WTC11 (cell line): Measurements from ENCODE around the gene TRIM23. TPM values are rescaled to one million over a fixed set of nuclear protein-coding genes. Genes with fewer than 3 reads are reported as not detected.

ENCODE experiments used
- ATAC-seq: fragments of 200-7000 bp; cut with Tn5 transposase; 2 replicates; pipeline ENCODE4 v1.10.0; 2021; ENCODE audit warnings: mild to moderate bottlenecking, moderate library complexity
- CTCF ChIA-PET: fragments of 300-600 bp; sonication (Branson Sonifier 250); formaldehyde crosslinking; loops from one replicate; lab custom pipeline; 2021; ENCODE audit warnings: antibody characterized with exemption; lab: Charles Lee
- POLR2A ChIA-PET: fragments of 350-600 bp; sonication (Branson Sonifier 250); formaldehyde crosslinking; loops from one replicate; lab custom pipeline; 2021; ENCODE audit warnings: antibody characterized with exemption; lab: Charles Lee
- DNase-seq: peaks from one replicate; pipeline ENCODE4 v3.0.0; 2021; ENCODE audit warnings: low spot score
- H3K27ac Mint-ChIP-seq: 2 replicates; pipeline ENCODE4 v1.8.0; 2021; ENCODE audit warnings: mixed read lengths
- H3K27me3 Mint-ChIP-seq: 2 replicates; pipeline ENCODE4 v1.8.0; 2021; ENCODE audit warnings: low read depth, mild to moderate bottlenecking, moderate library complexity, mixed read lengths
- H3K36me3 Mint-ChIP-seq: 2 replicates; pipeline ENCODE4 v1.8.0; 2021; ENCODE audit warnings: mixed read lengths
- H3K4me1 Mint-ChIP-seq: 2 replicates; pipeline ENCODE4 v1.8.0; 2022; ENCODE audit warnings: mixed read lengths
- H3K4me3 Mint-ChIP-seq: 2 replicates; pipeline ENCODE4 v1.8.0; 2021; ENCODE audit warnings: mild to moderate bottlenecking, moderate library complexity, mixed read lengths
- H3K9me3 Mint-ChIP-seq: 2 replicates; pipeline ENCODE4 v1.8.0; 2021; ENCODE audit warnings: mixed read lengths
- AR ChIP-seq: fragments of 250-450 bp; sonication (Bioruptor Pico); IDR thresholded peaks from 2 replicates; pipeline ENCODE4 v1.9.0; 2021; ENCODE audit warnings: mild to moderate bottlenecking
- GABPB1 ChIP-seq: sonication (generic); formaldehyde crosslinking; IDR thresholded peaks from 2 replicates; pipeline ENCODE4 v1.8.1; 2023; ENCODE audit warnings: mild to moderate bottlenecking, missing genetic modification reagents
- GTF2I ChIP-seq: fragments of 250-450 bp; sonication (Bioruptor Pico); conservative IDR thresholded peaks from 2 replicates; pipeline ENCODE4 v1.4.0; 2021; ENCODE audit warnings: mild to moderate bottlenecking
- IRF1 ChIP-seq: sonication (generic); formaldehyde crosslinking; IDR thresholded peaks from 2 replicates; pipeline ENCODE4 v1.8.0; 2023; ENCODE audit warnings: missing genetic modification reagents
- IRF2 ChIP-seq: sonication (generic); formaldehyde crosslinking; IDR thresholded peaks from 2 replicates; pipeline ENCODE4 v1.8.0; 2022; ENCODE audit warnings: low read depth, missing genetic modification reagents, borderline replicate concordance
- JAZF1 ChIP-seq: fragments of 250-450 bp; sonication (Bioruptor Pico); IDR thresholded peaks from 2 replicates; pipeline ENCODE4 v1.9.0; 2021; ENCODE audit warnings: moderate library complexity, mild to moderate bottlenecking, inconsistent platforms
- JUN ChIP-seq: sonication (generic); formaldehyde crosslinking; IDR thresholded peaks from 2 replicates; pipeline ENCODE4 v1.8.0; 2023; ENCODE audit warnings: mild to moderate bottlenecking, missing genetic modification reagents
- MYBL2 ChIP-seq: sonication (generic); formaldehyde crosslinking; IDR thresholded peaks from 2 replicates; pipeline ENCODE4 v1.8.1; 2023; ENCODE audit warnings: mild to moderate bottlenecking, moderate library complexity, missing genetic modification reagents
- NFYB ChIP-seq: sonication (generic); formaldehyde crosslinking; conservative IDR thresholded peaks from 2 replicates; pipeline ENCODE4 v1.8.0; 2022; ENCODE audit warnings: low read depth, missing genetic modification reagents
- NR2C2 ChIP-seq: sonication (generic); formaldehyde crosslinking; IDR thresholded peaks from 2 replicates; pipeline ENCODE4 v1.8.0; 2022; ENCODE audit warnings: mild to moderate bottlenecking, missing genetic modification reagents
- SMAD4 ChIP-seq: sonication (generic); formaldehyde crosslinking; IDR thresholded peaks from 2 replicates; pipeline ENCODE4 v1.8.0; 2022; ENCODE audit warnings: mild to moderate bottlenecking, missing genetic modification reagents
- SOX15 ChIP-seq: fragments of 250-450 bp; sonication (Bioruptor Pico); IDR thresholded peaks from 2 replicates; pipeline ENCODE4 v1.9.0; 2021; ENCODE audit warnings: mild to moderate bottlenecking
- SP1 ChIP-seq: sonication (generic); formaldehyde crosslinking; conservative IDR thresholded peaks from 2 replicates; pipeline ENCODE4 v1.8.1; 2022; ENCODE audit warnings: missing genetic modification reagents
- TEAD1 ChIP-seq: sonication (generic); formaldehyde crosslinking; IDR thresholded peaks from 2 replicates; pipeline ENCODE4 v1.8.0; 2022; ENCODE audit warnings: mild to moderate bottlenecking, missing genetic modification reagents
- ZNF138 ChIP-seq: sonication (generic); formaldehyde crosslinking; conservative IDR thresholded peaks from 2 replicates; pipeline ENCODE4 v1.8.1; 2022; ENCODE audit warnings: mild to moderate bottlenecking, moderate library complexity, missing genetic modification reagents
- ZNF281 ChIP-seq: sonication (generic); formaldehyde crosslinking; IDR thresholded peaks from 2 replicates; pipeline ENCODE4 v1.8.0; 2023; ENCODE audit warnings: mild to moderate bottlenecking, missing genetic modification reagents
- total RNA-seq: library from RNA; stranded (reverse); gene quantifications from 3 replicates; pipeline ENCODE4 v1.2.3, GENCODE V29; 2021
- TF ChIP-seq, protein P1 (sequence below): fragments of 250-450 bp; sonication (Bioruptor Pico); IDR thresholded peaks from 2 replicates; pipeline ENCODE4 v1.9.0; 2021; ENCODE audit warnings: moderate library complexity, mild to moderate bottlenecking, inconsistent platforms, borderline replicate concordance
- TF ChIP-seq, protein P2 (sequence below): sonication (generic); formaldehyde crosslinking; IDR thresholded peaks from 2 replicates; pipeline ENCODE4 v1.8.0; 2022; ENCODE audit warnings: mild to moderate bottlenecking, missing genetic modification reagents

The TRIM23 gene
- total RNA-seq, 1 experiment from 2014 or later: 11.8 TPM

GRCh38 chr5:65539827-65540226 lies 84.3 kb downstream of the TRIM23 start:
- no peaks in the 10 kb centered on the region for H3K27me3 Mint-ChIP-seq
- CTCF ChIA-PET: no interaction called here
- TF ChIP-seq NR2C2 (CRISPR knock-in tag) (no peak), NFYB (no peak), JUN (CRISPR knock-in tag) (no peak), AR (CRISPR knock-in tag) (no peak), ZNF138 (no peak), GTF2I (CRISPR knock-in tag) (no peak), SMAD4 (CRISPR knock-in tag) (no peak), SOX15 (no peak), GABPB1 (no peak), TEAD1 (CRISPR knock-in tag) (no peak), JAZF1 (CRISPR knock-in tag) (no peak), MYBL2 (CRISPR knock-in tag) (no peak), SP1 (CRISPR knock-in tag) (no peak), ZNF281 (CRISPR knock-in tag) (no peak), IRF2 (CRISPR knock-in tag) (no peak), IRF1 (CRISPR knock-in tag) (no peak)
- TF ChIP-seq, protein P1, sequence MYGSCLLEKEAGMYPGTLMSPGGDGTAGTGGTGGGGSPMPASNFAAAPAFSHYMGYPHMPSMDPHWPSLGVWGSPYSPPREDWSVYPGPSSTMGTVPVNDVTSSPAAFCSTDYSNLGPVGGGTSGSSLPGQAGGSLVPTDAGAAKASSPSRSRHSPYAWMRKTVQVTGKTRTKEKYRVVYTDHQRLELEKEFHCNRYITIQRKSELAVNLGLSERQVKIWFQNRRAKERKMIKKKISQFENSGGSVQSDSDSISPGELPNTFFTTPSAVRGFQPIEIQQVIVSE (CRISPR knock-in tag): no peak
- TF ChIP-seq, protein P2, sequence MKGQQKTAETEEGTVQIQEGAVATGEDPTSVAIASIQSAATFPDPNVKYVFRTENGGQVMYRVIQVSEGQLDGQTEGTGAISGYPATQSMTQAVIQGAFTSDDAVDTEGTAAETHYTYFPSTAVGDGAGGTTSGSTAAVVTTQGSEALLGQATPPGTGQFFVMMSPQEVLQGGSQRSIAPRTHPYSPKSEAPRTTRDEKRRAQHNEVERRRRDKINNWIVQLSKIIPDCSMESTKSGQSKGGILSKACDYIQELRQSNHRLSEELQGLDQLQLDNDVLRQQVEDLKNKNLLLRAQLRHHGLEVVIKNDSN: no peak
- TF ChIP-seq, all 79 proteins: peak for 0
- no peak overlapping the region for H3K27ac Mint-ChIP-seq
- ATAC-seq: no peak
- no peaks in the 10 kb centered on the region for H3K4me1 Mint-ChIP-seq
- no peak for DNase-seq
- H3K4me3 Mint-ChIP-seq: no peak overlapping the region
- POLR2A ChIA-PET: no interaction called here
- peaks cover 51% of the 10 kb centered on the region for H3K36me3 Mint-ChIP-seq
- H3K9me3 Mint-ChIP-seq: no peaks in the 10 kb centered on the region

Other genes starting within 250 kb of the TRIM23 start
- 2.6 to 3.5 TPM (median 2.8 TPM) in 3 replicates for gene ADAMTS6, start 142.4 kb downstream of the TRIM23 start, total RNA-seq
- gene CENPK, start 61.2 kb downstream of the TRIM23 start, total RNA-seq: 33.8 to 37.5 TPM (median 36.6 TPM) in 3 replicates
- gene PPWD1, start 61.0 kb downstream of the TRIM23 start, total RNA-seq: 34.7 to 36.4 TPM (median 35.7 TPM) in 3 replicates
- gene SHLD3, start 694 bp upstream of the TRIM23 start, total RNA-seq: 1.9 to 3.3 TPM (median 2.5 TPM) in 3 replicates
- gene TRAPPC13, start 694 bp upstream of the TRIM23 start, total RNA-seq: 16.3 to 18.8 TPM (median 17.0 TPM) in 3 replicates
- gene SGTB, start 97.8 kb upstream of the TRIM23 start, total RNA-seq: 11.8 to 13.5 TPM (median 12.7 TPM) in 3 replicates
- 140 to 163 TPM (median 141 TPM) in 3 replicates for gene NLN, start 97.9 kb upstream of the TRIM23 start, total RNA-seq